Panc1 (cell line): Measurements from ENCODE around the gene ZNF580. TPM values are rescaled to one million over a fixed set of nuclear protein-coding genes. Genes with fewer than 3 reads are reported as not detected.
A peak's percentile ranks its signal among the peaks of the same experiment; 100 is the strongest.

Experiments used
- ATAC-seq: fragments of 200-7000 bp; cut with Tn5 transposase; 2 replicates; pipeline ENCODE4 v1.9.1; 2020; ENCODE audit warnings: mild to moderate bottlenecking, moderate library complexity
- BruUV-seq: library from RNA; stranded (reverse); fragments of 400-500 nt; replicated peaks from 2 replicates; lab custom pipeline; 2021; lab: Mats Ljungman, UMichigan
- CTCF ChIA-PET: fragments of 300-600 bp; sonication (Branson Sonifier 250); formaldehyde crosslinking; loops from one replicate; lab custom pipeline; 2022; ENCODE audit warnings: antibody characterized with exemption; lab: Charles Lee
- POLR2A ChIA-PET: fragments of 300-600 bp; sonication (Branson Sonifier 250); formaldehyde crosslinking; loops from one replicate; lab custom pipeline; 2022; ENCODE audit warnings: antibody characterized with exemption; lab: Charles Lee
- DNase-seq: peaks from one replicate; pipeline ENCODE4 v3.0.0-alpha.2; 2010; ENCODE audit warnings: low read depth, low spot score
- H3K27ac ChIP-seq: 2 replicates; pipeline ENCODE4 v1.5.1; 2011; ENCODE audit warnings: mild to moderate bottlenecking, low read length, inconsistent platforms
- H3K27me3 ChIP-seq: fragments of 200-500 bp; sonication (Bioruptor generic); 2 replicates; pipeline ENCODE4 v1.6.0; 2014; ENCODE audit warnings: low read length, inconsistent platforms; ENCODE audit not compliant: control insufficient read depth, insufficient read depth
- H3K36me3 ChIP-seq: fragments of 200-500 bp; sonication (Bioruptor generic); 2 replicates; pipeline ENCODE4 v1.5.1; 2014; ENCODE audit warnings: inconsistent platforms, mild to moderate bottlenecking, low read length, moderate library complexity; ENCODE audit not compliant: control insufficient read depth, insufficient read depth
- H3K4me1 ChIP-seq: 2 replicates; pipeline ENCODE4 v1.5.1; 2011; ENCODE audit warnings: inconsistent platforms, mild to moderate bottlenecking, low read length, moderate library complexity; ENCODE audit not compliant: control insufficient read depth, insufficient read depth
- H3K4me3 ChIP-seq, 2 experiments: 2 replicates each; pipeline ENCODE4 v1.5.1; 2011 to 2012; ENCODE audit warnings: low read depth in 2 of 2, low read length in 2 of 2, mild to moderate bottlenecking in 2 of 2, inconsistent platforms in 1 of 2, moderate library complexity in 1 of 2
- H3K9me3 ChIP-seq: fragments of 200-500 bp; sonication (Bioruptor generic); 2 replicates; pipeline ENCODE4 v1.5.1; 2014; ENCODE audit warnings: low read depth, mild to moderate bottlenecking, inconsistent platforms, low read length, moderate library complexity; ENCODE audit not compliant: control insufficient read depth, insufficient read depth
- POLR2AphosphoS5 ChIP-seq: IDR thresholded peaks from 2 replicates; pipeline ENCODE4 v1.6.1; 2012; ENCODE audit warnings: mild to moderate bottlenecking, low read depth, low read length, moderate library complexity
- SIN3A ChIP-seq: IDR thresholded peaks from 2 replicates; pipeline ENCODE4 v1.6.1; 2012; ENCODE audit warnings: low read depth, mild to moderate bottlenecking, low read length, moderate library complexity, borderline replicate concordance; ENCODE audit not compliant: insufficient read depth
- TCF7L2 ChIP-seq: IDR thresholded peaks from 2 replicates; pipeline ENCODE4 v1.6.1; 2011; ENCODE audit warnings: mild to moderate bottlenecking, low read depth, low read length, inconsistent platforms
- in situ Hi-C: cut with HindIII; loops from 2 replicates; pipeline ENCODE4 v1.10.0; 2016; ENCODE audit warnings: low sequenced_read_pairs, low pct_unique_long_range_greater_than_20kb
- intact Hi-C: fragments of 100-400 bp; cut with micrococcal nuclease; formaldehyde crosslinking; loops from one replicate; pipeline ENCODE4 v1.10.0; 2022; ENCODE audit not compliant: unreplicated experiment
- total RNA-seq: library from RNA; stranded (reverse); gene quantifications from one replicate; pipeline ENCODE4 v1.2.1, GENCODE V29; 2021; ENCODE audit not compliant: unreplicated experiment
- TF ChIP-seq, protein P1 (sequence below), 2 experiments: IDR thresholded peaks; 2 replicates each; pipeline ENCODE4 v1.6.1; 2011 to 2012; ENCODE audit warnings: low read depth in 2 of 2, control low read depth in 1 of 2, low read length in 1 of 2, mild to moderate bottlenecking in 1 of 2, moderate library complexity in 1 of 2; ENCODE audit not compliant: insufficient read depth in 1 of 2

Gene ZNF580
- total RNA-seq, 1 experiment from 2014 or later, result 58.0 TPM

DNA sequence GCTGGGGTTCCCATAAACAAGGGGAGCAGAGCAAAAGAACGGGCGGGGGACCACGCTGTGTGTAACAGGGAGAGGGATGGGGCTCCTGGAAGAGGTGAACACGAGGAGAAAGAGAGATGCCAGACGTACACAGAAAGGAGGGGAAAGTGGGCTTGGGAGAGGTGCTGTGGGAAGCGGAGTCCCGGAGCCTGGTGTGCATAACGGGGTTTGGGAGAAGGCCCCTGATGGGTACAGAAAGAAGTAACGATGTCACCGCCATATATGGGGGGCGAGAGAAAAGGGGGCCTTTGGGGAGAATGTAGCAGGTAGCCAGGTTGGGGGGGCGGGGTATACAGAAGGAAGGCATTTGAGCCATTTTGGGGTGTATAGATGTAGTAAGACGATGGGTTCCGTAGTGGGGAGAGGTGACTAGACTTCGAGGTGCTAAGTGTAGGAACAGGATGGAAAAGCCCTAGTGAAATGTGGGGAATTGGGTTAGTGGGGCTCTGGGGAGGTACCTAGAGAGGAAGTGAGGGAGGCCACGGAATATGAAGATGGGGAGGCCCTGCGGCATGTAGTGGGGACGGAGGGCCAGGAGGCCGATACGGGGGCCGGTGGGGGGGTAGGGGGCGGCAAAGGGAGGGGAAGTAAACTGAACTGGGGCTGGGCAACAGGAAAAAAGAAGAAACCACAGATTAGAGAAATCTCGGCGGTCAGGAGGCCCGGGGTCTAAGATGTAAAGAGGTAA is 787 bp downstream of the ZNF580 start:
- Histone ChIP-seq H3K4me3 (peak overlapping the region; percentile 63 to 93), H3K4me1 (peaks cover 36% of the 10 kb centered on the region), H3K36me3 (peaks cover 13% of the 10 kb centered on the region), H3K27ac (peak overlapping the region; percentile 92), H3K27me3 (no peaks in the 10 kb centered on the region), H3K9me3 (no peaks in the 10 kb centered on the region)
- ChIA-PET POLR2A (no interaction called here), CTCF (no interaction called here)
- TF ChIP-seq SIN3A (no peak), POLR2AphosphoS5 (0 out of 2 replicates have a peak, but pooled peaks have one; percentile 44)
- ATAC-seq, result peak; percentile 13
- in situ Hi-C loops (no loop called here), intact Hi-C loops (no loop called here)
- no TSS peak for BruUV-seq
- no peak for DNase-seq

DNA sequence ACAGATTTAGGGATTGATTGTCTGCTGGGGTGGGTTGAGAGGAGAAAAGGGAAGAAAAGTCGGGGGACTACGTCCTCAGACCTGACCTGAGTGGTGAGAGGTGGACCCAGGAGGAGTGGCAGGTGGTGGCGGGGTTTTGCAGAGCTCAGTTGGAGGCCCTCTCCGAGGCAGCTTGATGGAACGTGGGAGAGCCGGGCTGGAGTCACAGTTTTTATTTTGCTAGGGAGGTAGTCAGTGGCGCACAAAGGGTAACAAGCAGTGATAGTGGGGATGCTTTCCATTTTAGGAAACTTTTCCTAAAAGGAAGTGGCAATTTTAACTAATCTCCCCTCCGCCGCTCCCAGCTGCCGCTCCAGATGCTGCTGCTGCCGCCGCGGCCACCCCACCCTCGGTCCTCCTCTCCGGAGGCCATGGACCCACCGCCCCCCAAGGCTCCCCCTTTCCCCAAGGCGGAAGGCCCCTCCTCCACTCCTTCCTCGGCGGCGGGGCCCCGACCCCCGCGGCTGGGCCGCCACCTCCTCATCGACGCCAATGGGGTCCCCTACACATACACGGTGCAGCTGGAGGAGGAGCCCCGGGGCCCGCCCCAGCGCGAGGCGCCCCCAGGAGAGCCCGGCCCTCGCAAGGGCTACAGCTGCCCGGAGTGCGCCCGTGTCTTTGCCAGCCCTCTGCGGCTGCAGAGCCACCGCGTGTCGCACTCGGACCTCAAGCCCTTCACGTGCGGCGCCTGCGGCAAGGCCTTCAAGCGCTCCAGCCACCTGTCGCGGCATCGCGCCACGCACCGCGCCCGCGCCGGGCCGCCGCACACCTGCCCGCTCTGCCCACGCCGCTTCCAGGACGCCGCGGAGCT is 1.6 kb downstream of the ZNF580 start:
- in situ Hi-C loops, result no loop called here
- intact Hi-C loops, result no loop called here
- ATAC-seq (peak; percentile 20), DNase-seq (no peak)
- Histone ChIP-seq H3K4me1 (peaks cover 41% of the 10 kb centered on the region), H3K27me3 (no peaks in the 10 kb centered on the region), H3K9me3 (no peaks in the 10 kb centered on the region), H3K4me3 (peak overlapping the region; percentile 63 to 93), H3K36me3 (peaks cover 13% of the 10 kb centered on the region), H3K27ac (peak overlapping the region; percentile 92)
- POLR2A ChIA-PET, result no interaction called here
- CTCF ChIA-PET, result no interaction called here
- BruUV-seq, result TSS peak; percentile 60
- TF ChIP-seq, protein P1, sequence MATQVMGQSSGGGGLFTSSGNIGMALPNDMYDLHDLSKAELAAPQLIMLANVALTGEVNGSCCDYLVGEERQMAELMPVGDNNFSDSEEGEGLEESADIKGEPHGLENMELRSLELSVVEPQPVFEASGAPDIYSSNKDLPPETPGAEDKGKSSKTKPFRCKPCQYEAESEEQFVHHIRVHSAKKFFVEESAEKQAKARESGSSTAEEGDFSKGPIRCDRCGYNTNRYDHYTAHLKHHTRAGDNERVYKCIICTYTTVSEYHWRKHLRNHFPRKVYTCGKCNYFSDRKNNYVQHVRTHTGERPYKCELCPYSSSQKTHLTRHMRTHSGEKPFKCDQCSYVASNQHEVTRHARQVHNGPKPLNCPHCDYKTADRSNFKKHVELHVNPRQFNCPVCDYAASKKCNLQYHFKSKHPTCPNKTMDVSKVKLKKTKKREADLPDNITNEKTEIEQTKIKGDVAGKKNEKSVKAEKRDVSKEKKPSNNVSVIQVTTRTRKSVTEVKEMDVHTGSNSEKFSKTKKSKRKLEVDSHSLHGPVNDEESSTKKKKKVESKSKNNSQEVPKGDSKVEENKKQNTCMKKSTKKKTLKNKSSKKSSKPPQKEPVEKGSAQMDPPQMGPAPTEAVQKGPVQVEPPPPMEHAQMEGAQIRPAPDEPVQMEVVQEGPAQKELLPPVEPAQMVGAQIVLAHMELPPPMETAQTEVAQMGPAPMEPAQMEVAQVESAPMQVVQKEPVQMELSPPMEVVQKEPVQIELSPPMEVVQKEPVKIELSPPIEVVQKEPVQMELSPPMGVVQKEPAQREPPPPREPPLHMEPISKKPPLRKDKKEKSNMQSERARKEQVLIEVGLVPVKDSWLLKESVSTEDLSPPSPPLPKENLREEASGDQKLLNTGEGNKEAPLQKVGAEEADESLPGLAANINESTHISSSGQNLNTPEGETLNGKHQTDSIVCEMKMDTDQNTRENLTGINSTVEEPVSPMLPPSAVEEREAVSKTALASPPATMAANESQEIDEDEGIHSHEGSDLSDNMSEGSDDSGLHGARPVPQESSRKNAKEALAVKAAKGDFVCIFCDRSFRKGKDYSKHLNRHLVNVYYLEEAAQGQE (IDR thresholded peaks at IDR 0.05; ENCODE audit: insufficient read depth in 1 of 2, low read depth in 2 of 2, low read length in 1 of 2), result peak in 1 of 2 experiments; percentile 72; a peak in 1 of 4 replicates
- TF ChIP-seq TCF7L2, result peak; percentile 70; the same call in 1 of the 2 replicates
- TF ChIP-seq SIN3A, result no peak; the same call in 1 of the 2 replicates
- peak; percentile 67; the same call in 1 of the 2 replicates for TF ChIP-seq POLR2AphosphoS5
